Esophagus muscularis mucosa (tissue), 3 donors: ENCODE results near the gene F5.

ENCODE experiments used
- CTCF ChIP-seq, 3 experiments: fragments of 200-600 bp in 2 of 3; fragments of 450-650 bp in 1 of 3; sonication (generic) in 2 of 3; IDR thresholded peaks; one replicate each; pipeline ENCODE4 v1.5.1; 2017 to 2019; ENCODE audit warnings: antibody characterized with exemption in 3 of 3, mild to moderate bottlenecking in 2 of 3, moderate library complexity in 1 of 3
- POLR2A ChIP-seq: fragments of 450-650 bp; IDR thresholded peaks from one replicate; pipeline ENCODE4 v1.6.1; 2017; ENCODE audit warnings: antibody characterized with exemption, moderate library complexity, mild to moderate bottlenecking, low read depth
- POLR2AphosphoS5 ChIP-seq, 2 donors: sonication (generic); formaldehyde crosslinking; IDR thresholded peaks; one replicate each; pipeline ENCODE4 v1.6.1; 2017; ENCODE audit warnings: antibody characterized with exemption in 2 of 2

GRCh38 chr1:169473347-169473746 is 112.9 kb downstream of the F5 start:
- TF ChIP-seq CTCF (IDR thresholded peaks at IDR 0.05) (no peak), POLR2AphosphoS5 (IDR thresholded peaks at IDR 0.05) (no peak), POLR2A (no peak)
